ENCODE data around the gene ALKBH5. TPM values are rescaled to one million over a fixed set of nuclear protein-coding genes. Genes with fewer than 3 reads are reported as not detected.
A peak's percentile ranks its signal among the peaks of the same experiment; 100 is the strongest.

The ALKBH5 gene
- total RNA-seq, 1 donor from 2014 or later, result 92.6 TPM

DNA sequence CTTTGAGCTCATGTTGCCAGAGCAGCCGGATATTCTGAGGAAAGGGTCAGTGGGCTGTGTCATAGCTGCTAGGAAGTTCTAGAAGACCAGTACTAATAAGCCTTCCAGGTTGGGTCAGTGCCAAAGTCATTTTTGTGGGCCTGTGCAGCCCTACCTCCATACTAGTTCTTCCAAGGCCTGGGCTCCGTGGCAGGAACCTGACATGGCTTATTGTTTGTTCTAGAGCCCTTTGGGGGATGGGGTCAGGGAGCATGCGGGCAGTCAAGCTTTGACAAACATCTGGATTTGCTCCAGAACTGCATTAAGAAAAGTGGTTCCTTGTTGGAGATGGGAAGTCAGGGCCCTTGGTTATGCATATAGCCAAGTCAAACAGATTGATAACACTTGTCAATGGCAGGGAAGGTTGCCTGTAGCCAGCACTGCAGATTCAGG, 7.6 kb downstream of the ALKBH5 start:
- Histone ChIP-seq H4K20me1 (ENCODE audit: insufficient read depth, low read length) (peaks cover 92% of the 10 kb centered on the region), H2AFZ (ENCODE audit: low read depth, low read length) (no peak overlapping the region), H3K4me1 (ENCODE audit: insufficient read depth, low read length) (peaks cover 30% of the 10 kb centered on the region), H3K4me3 (ENCODE audit: insufficient read depth, low read depth, low read length) (no peak overlapping the region), H3K27ac (ENCODE audit: low read depth, low read length) (no peak overlapping the region), H3K4me2 (ENCODE audit: low read length) (no peak overlapping the region), H3K27me3 (ENCODE audit: insufficient read depth, low read length) (no peaks in the 10 kb centered on the region), H3K79me2 (ENCODE audit: insufficient read depth, low read length) (peaks cover 97% of the 10 kb centered on the region), H3K9ac (ENCODE audit: low read length) (no peak overlapping the region), H3K9me3 (ENCODE audit: insufficient read depth, low read depth, low read length) (no peaks in the 10 kb centered on the region), H3K36me3 (ENCODE audit: insufficient read depth, low read length) (peaks cover 16% of the 10 kb centered on the region)
- peaks cover 13% of the 10 kb centered on the region for H3K36me3 Mint-ChIP-seq (ENCODE audit: low read depth, unreplicated experiment)
- FAIRE-seq (no peak), DNase-seq (ENCODE audit: low read depth) (no peak)
- TF ChIP-seq, protein P1, sequence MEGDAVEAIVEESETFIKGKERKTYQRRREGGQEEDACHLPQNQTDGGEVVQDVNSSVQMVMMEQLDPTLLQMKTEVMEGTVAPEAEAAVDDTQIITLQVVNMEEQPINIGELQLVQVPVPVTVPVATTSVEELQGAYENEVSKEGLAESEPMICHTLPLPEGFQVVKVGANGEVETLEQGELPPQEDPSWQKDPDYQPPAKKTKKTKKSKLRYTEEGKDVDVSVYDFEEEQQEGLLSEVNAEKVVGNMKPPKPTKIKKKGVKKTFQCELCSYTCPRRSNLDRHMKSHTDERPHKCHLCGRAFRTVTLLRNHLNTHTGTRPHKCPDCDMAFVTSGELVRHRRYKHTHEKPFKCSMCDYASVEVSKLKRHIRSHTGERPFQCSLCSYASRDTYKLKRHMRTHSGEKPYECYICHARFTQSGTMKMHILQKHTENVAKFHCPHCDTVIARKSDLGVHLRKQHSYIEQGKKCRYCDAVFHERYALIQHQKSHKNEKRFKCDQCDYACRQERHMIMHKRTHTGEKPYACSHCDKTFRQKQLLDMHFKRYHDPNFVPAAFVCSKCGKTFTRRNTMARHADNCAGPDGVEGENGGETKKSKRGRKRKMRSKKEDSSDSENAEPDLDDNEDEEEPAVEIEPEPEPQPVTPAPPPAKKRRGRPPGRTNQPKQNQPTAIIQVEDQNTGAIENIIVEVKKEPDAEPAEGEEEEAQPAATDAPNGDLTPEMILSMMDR (IDR thresholded peaks at IDR 0.05; ENCODE audit: insufficient read depth, low read depth, low read length), result no peak
- TF ChIP-seq EZH2 (IDR thresholded peaks at IDR 0.05; ENCODE audit: insufficient read depth, low read length), result no peak
- no peak overlapping the region for H3K4me3 Mint-ChIP-seq (ENCODE audit: unreplicated experiment)
- H3K9me3 Mint-ChIP-seq (ENCODE audit: unreplicated experiment), result no peaks in the 10 kb centered on the region
- H3K27ac Mint-ChIP-seq (ENCODE audit: unreplicated experiment), result no peak overlapping the region
- peaks cover 37% of the 10 kb centered on the region for H3K4me1 Mint-ChIP-seq (ENCODE audit: low read depth, unreplicated experiment)
- no peaks in the 10 kb centered on the region for H3K27me3 Mint-ChIP-seq (ENCODE audit: low read depth, unreplicated experiment)

DNA sequence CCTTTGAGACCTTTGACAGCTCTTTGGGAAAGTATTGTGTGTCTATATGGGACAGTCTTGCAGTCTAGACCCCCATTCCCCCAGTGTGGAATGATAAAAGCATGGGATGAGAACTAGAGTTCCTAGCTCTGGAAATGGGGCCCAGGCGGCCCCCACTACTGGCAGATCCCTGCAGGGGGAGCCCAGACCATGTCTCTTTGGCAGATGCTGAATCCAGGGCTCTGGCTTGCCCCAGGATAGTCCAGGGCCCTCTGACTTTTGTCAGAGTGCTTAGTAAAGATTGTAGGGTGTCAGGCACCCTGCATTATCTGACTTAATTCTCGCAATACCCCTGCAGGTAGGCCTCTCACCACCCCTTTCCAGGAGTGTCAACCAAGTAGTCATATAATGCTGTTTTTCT, 8.3 kb downstream of the ALKBH5 start:
- Mint-ChIP-seq H3K27ac (ENCODE audit: unreplicated experiment) (no peak overlapping the region), H3K9me3 (ENCODE audit: unreplicated experiment) (no peaks in the 10 kb centered on the region), H3K4me3 (ENCODE audit: unreplicated experiment) (no peak overlapping the region), H3K4me1 (ENCODE audit: low read depth, unreplicated experiment) (peaks cover 31% of the 10 kb centered on the region), H3K36me3 (ENCODE audit: low read depth, unreplicated experiment) (peaks cover 11% of the 10 kb centered on the region), H3K27me3 (ENCODE audit: low read depth, unreplicated experiment) (no peaks in the 10 kb centered on the region)
- no peaks in the 10 kb centered on the region for H3K9me3 ChIP-seq (ENCODE audit: insufficient read depth, low read depth, low read length)
- H3K4me2 ChIP-seq (ENCODE audit: low read length), result no peak overlapping the region
- peaks cover 92% of the 10 kb centered on the region for H4K20me1 ChIP-seq (ENCODE audit: insufficient read depth, low read length)
- DNase-seq (ENCODE audit: low read depth), result no peak
- H3K4me3 ChIP-seq (ENCODE audit: insufficient read depth, low read depth, low read length), result no peak overlapping the region
- TF ChIP-seq EZH2 (IDR thresholded peaks at IDR 0.05; ENCODE audit: insufficient read depth, low read length), result no peak
- TF ChIP-seq, protein P1 (IDR thresholded peaks at IDR 0.05; ENCODE audit: insufficient read depth, low read depth, low read length), result peak; percentile 17
- FAIRE-seq, result no peak
- H3K36me3 ChIP-seq (ENCODE audit: insufficient read depth, low read length), result peaks cover 21% of the 10 kb centered on the region
- H2AFZ ChIP-seq (ENCODE audit: low read depth, low read length), result no peak overlapping the region
- peaks cover 97% of the 10 kb centered on the region for H3K79me2 ChIP-seq (ENCODE audit: insufficient read depth, low read length)
- H3K9ac ChIP-seq (ENCODE audit: low read length), result no peak overlapping the region
- peaks cover 22% of the 10 kb centered on the region for H3K4me1 ChIP-seq (ENCODE audit: insufficient read depth, low read length)
- H3K27ac ChIP-seq (ENCODE audit: low read depth, low read length), result no peak overlapping the region
- H3K27me3 ChIP-seq (ENCODE audit: insufficient read depth, low read length), result no peaks in the 10 kb centered on the region

DNA sequence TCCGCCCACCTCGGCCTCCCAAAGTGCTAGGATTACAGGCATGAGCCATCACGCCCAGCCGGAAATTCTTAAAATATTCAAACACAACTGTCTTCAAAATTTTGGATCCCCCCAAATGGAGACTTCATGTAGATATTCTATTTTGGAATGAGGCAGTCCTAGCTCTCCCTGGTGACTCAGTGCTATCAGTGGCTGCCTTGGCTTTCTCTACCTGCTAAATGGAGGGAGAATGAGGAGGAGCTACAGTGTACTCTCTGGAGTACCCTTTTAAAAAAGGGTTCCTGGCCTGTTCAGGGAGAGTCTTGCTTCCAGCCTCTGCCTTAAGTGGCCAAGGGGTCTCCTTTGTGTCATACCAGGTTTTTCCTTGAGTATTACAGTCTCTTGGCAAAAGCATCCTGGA, 10.8 kb downstream of the ALKBH5 start:
- TF ChIP-seq, protein P1 (IDR thresholded peaks at IDR 0.05; ENCODE audit: insufficient read depth, low read depth, low read length), result no peak
- TF ChIP-seq EZH2 (IDR thresholded peaks at IDR 0.05; ENCODE audit: insufficient read depth, low read length), result no peak

More for the DNA sequence above, 10.8 kb downstream of the ALKBH5 start:
- peaks cover 94% of the 10 kb centered on the region for H4K20me1 ChIP-seq (ENCODE audit: insufficient read depth, low read length)
- H3K79me2 ChIP-seq (ENCODE audit: insufficient read depth, low read length), result peaks cover 97% of the 10 kb centered on the region
- H3K4me2 ChIP-seq (ENCODE audit: low read length), result no peak overlapping the region
- Mint-ChIP-seq H3K9me3 (ENCODE audit: unreplicated experiment) (no peaks in the 10 kb centered on the region), H3K36me3 (ENCODE audit: low read depth, unreplicated experiment) (peaks cover 18% of the 10 kb centered on the region), H3K4me3 (ENCODE audit: unreplicated experiment) (no peak overlapping the region), H3K27ac (ENCODE audit: unreplicated experiment) (no peak overlapping the region), H3K27me3 (ENCODE audit: low read depth, unreplicated experiment) (no peaks in the 10 kb centered on the region), H3K4me1 (ENCODE audit: low read depth, unreplicated experiment) (peaks cover 13% of the 10 kb centered on the region)
- no peaks in the 10 kb centered on the region for H3K27me3 ChIP-seq (ENCODE audit: insufficient read depth, low read length)
- no peak for DNase-seq (ENCODE audit: low read depth)
- peaks cover 6% of the 10 kb centered on the region for H3K4me1 ChIP-seq (ENCODE audit: insufficient read depth, low read length)
- peaks cover 39% of the 10 kb centered on the region for H3K36me3 ChIP-seq (ENCODE audit: insufficient read depth, low read length)
- FAIRE-seq, result no peak
- no peak overlapping the region for H3K4me3 ChIP-seq (ENCODE audit: insufficient read depth, low read depth, low read length)
- no peaks in the 10 kb centered on the region for H3K9me3 ChIP-seq (ENCODE audit: insufficient read depth, low read depth, low read length)
- H3K9ac ChIP-seq (ENCODE audit: low read length), result no peak overlapping the region
- no peak overlapping the region for H3K27ac ChIP-seq (ENCODE audit: low read depth, low read length)
- H2AFZ ChIP-seq (ENCODE audit: low read depth, low read length), result no peak overlapping the region
